NCI-H1417 (cell line): ENCODE measurements around the gene SORD.
"Not testable (repeated sequence)": the region's sequence is repeated elsewhere in the genome, so short reads cannot be mapped to it uniquely, and the experiment has no call there.

ENCODE experiments used
- DNase-seq, 3 experiments: peaks; one replicate each; lab custom pipeline; 2025; lab: John Stamatoyannopoulos, UW

The SORD gene

GRCh38 chr15:45024649-45025048 is 1.7 kb downstream of the SORD start:
- not testable (repeated sequence) for DNase-seq

DNA sequence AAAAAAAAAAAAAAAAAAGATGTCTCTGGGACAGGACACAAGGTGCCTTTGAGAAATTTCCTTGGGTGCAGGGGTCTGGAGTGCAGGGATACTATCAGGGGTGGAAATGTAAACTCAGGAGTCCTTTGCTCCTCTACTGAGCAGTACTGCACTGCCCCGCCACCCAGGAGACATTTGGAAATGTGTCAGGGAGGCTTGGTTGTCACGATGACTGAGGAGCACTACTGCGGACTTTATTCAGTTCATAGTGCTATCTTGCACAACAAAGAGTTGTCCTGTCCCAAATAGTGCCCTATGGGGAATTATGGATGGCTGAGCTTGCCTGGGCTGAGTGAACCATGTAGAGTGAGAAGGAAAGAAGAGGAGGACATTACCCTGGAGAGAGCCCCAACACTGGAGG is 2.6 kb downstream of the SORD start:
- DNase-seq, result not testable (repeated sequence)

GRCh38 chr15:45026651-45027190 is 3.7 kb downstream of the SORD start:
- DNase-seq, result no peak

- DNase-seq, result no peak
Observed at GRCh38 chr15:45027220-45027619, 4.2 kb downstream of the SORD start.

DNA sequence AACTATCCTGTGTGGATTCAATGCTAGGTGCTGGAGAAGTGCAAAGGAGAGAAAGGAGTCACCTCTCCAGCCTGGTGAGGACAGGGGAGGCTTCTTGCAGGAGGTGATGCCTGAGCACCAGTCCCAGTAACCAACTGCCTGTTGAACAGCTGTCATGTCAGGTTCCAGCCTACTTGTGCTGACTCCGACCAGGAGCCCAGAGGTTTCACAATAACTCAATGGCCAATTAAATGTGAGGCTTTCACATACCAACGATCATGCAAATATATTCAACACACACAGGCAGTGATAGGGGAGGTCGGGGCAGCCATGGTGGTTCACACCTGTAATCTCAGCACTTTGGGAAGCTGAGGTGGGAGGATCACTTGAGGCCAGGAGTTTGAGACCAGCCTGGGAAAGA is 7.7 kb downstream of the SORD start:
- no peak for DNase-seq

DNA sequence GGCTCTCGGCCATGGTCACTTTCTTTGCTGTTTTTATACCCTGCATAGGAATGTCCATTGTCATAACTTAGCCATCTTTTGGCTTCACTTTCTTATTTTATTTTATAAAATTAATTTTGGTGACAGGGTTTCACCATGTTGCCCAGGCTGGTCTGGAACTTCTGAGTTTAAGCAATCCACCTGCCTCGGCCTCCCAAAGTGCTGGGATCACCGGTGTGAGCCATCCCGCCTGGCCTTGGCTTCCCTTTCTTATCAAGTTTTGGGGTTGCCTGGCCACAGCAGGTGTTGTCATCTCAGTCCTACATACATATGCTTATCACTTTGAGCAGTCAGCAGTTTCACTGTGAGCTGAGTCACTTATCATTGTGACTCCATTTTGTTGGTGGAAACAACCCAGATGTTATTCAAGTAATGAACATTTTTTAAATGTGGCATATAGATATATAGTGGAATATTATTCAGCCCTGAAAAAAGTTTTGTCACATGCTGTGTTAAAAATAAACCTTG is 8.6 kb downstream of the SORD start:
- not testable (repeated sequence) for DNase-seq

- DNase-seq, result not testable (repeated sequence)
Observed at GRCh38 chr15:45032501-45032900, 9.5 kb downstream of the SORD start.

DNA sequence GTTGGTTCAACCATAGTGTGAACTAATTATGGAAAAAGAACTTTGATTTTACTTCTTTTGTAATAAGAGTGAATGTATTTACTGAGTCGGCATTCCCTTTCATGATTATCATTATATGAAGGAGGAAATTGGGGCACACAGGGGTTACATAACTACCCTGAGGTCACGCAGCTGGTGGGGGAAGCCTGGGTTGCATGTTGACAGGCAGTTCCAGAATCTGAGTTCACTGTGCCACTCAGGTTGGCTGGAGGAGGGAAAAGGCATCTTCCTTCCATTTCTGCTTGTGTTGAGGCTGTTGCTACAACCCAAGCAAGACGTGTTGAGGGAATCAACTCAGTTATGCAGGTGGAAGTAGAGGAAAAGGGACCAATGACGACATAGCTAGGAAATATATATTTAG is 11.1 kb downstream of the SORD start:
- not testable (repeated sequence) for DNase-seq

DNA sequence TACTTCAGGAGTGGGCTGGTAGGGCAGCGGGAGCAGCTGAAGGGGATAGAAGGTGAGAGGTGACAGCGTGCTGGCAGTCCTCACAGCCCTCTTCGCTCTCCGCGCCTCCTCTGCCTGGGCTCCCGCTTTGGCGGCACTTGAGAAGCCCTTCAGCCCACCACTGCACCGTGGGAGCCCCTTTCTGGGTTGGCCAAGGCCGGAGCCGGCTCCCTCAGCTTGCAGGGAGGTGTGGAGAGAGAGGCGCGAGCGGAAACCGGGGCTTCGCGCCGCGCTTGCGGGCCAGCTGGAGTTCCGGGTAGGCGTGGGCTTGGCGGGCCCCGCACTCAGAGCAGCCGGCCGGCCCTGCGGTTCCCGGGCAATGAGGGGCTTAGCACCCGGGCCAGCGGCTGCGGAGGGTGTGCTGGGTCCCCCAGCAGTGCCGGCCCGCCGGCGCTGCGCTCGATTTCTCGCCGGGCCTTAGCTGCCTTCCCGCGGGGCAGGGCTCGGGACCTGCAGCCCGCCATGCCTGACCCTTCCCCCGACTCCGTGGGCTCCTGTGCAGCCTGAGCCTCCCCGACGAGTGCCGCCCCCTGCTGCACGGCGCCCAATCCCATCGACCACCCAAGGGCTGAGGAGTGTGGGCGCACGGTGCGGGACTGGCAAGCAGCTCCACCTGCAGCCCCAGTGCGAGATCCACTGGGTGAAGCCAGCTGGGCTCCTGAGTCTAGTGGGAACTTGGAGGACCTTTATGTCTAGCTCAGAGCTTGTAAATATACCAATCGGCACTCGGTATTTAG is 11.8 kb downstream of the SORD start:
- DNase-seq, result not testable (repeated sequence)

- peak; percentile 48 to 75 (median 74) for DNase-seq
Observed at GRCh38 chr15:45036812-45037781, 14.1 kb downstream of the SORD start.

GRCh38 chr15:45037936-45038335 is 14.9 kb downstream of the SORD start:
- no peak for DNase-seq

DNA sequence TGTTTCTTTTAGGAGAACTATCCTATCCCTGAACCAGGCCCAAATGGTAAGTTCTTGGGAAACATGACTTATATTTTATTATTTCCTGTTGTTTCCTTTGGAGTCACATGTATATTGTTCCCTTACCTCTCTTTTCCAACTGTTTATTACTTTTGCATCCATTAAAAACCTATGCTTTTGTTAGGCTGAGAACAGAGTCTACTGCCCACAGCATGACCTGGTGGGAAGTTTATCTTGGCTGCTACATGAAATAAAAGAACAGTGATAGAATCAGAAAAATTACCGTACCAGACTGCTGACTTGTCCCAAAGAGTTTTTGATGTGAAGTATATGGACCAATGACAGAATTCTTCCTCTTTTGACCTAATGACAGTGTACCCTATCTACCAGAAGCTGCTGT is 17.4 kb downstream of the SORD start:
- DNase-seq, result not testable (repeated sequence)

DNA sequence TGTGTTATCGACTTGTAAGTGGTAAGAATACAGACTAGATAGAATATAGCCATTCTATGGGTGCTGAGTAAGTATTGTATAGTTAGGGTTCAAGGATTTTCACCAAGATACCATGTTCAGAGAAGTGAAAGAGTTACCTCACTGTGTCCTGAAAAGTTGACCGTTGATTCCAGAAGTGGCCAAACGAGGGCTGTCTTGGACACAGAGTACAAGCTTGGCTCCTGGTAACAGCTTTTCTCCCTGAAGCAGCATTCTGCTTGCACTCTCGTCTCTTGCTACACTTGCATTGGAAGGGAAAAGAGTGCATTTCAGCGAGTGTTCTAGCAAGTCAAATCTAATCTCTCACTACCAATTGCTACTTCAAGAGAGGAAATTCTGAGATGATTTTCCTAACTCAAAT is 18.5 kb downstream of the SORD start:
- not testable (repeated sequence) for DNase-seq

DNA sequence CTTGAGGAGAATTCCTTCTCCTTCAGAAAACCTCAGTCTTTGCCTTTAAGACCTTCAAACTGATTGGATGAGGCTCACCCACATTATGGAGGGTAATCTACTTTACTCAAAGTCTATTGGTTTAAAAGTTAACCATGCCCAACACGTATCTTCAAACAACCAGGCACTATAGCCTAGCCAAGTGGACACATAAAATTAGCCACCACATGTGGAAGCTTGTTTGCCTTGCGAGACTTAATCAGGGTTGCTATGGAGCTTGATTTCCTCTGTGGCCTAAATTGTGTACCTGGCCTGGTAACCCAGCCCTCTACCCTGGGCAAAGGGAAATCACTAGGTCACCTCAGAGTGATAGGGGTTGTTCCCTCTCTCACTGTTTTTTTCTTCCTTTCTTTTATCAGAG is 19.9 kb downstream of the SORD start:
- not testable (repeated sequence) for DNase-seq

GRCh38 chr15:45044270-45044669 is 21.3 kb downstream of the SORD start:
- DNase-seq, result not testable (repeated sequence)

DNA sequence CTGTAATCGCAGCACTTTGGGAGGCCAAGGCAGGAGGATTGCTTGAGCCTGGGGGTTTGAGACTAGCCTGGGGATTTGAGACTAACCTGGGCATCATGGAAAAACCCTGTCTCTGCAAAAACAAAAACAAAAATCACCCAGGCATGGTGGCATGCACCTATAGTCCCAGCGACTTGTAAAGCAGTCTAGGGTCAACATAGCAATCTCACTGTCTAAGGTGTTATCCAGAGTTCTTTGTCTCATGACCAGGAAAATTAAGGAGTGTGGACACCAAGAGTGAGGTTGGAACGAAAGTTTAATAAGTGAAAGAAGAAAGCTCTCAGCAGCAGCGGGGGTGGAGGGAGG is 25.4 kb downstream of the SORD start:
- not testable (repeated sequence) for DNase-seq

GRCh38 chr15:45048794-45049631 is 26.0 kb downstream of the SORD start:
- DNase-seq, result no peak

DNA sequence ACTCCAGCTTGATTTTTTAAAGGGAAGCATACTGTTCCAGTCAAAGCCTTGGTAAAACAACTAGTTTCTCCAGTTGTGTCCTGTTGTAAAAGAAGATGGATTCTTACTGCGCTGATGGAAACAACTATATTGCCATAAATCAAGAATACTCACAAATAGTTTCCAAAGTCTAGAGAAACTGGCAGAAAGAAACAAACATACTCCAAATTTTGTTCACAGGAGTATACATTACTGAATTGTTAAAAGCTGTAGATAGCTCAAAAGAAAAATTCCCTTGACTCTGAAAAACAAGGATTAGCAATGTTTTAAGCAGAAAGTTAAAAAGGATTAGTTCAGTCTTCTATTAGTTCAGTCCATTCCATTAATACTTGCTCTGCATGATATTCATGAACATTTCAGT is 27.6 kb downstream of the SORD start:
- DNase-seq, result no peak

GRCh38 chr15:45052676-45053075 is 29.7 kb downstream of the SORD start:
- not testable (repeated sequence) for DNase-seq

- DNase-seq, result not testable (repeated sequence)
Observed at GRCh38 chr15:45058690-45059675, 36.0 kb downstream of the SORD start.
